Esophagus muscularis mucosa (tissue), 3 donors: ENCODE data around the gene FLRT1.

Experiments used
- POLR2AphosphoS5 ChIP-seq, 2 donors: sonication (generic); formaldehyde crosslinking; IDR thresholded peaks; one replicate each; pipeline ENCODE4 v1.6.1; 2017; ENCODE audit warnings: antibody characterized with exemption in 2 of 2
- TF ChIP-seq, protein P1 (sequence below), 3 experiments: fragments of 200-600 bp in 2 of 3; fragments of 450-650 bp in 1 of 3; sonication (generic) in 2 of 3; IDR thresholded peaks; one replicate each; pipeline ENCODE4 v1.5.1; 2017 to 2019; ENCODE audit warnings: antibody characterized with exemption in 3 of 3, mild to moderate bottlenecking in 2 of 3, moderate library complexity in 1 of 3

DNA sequence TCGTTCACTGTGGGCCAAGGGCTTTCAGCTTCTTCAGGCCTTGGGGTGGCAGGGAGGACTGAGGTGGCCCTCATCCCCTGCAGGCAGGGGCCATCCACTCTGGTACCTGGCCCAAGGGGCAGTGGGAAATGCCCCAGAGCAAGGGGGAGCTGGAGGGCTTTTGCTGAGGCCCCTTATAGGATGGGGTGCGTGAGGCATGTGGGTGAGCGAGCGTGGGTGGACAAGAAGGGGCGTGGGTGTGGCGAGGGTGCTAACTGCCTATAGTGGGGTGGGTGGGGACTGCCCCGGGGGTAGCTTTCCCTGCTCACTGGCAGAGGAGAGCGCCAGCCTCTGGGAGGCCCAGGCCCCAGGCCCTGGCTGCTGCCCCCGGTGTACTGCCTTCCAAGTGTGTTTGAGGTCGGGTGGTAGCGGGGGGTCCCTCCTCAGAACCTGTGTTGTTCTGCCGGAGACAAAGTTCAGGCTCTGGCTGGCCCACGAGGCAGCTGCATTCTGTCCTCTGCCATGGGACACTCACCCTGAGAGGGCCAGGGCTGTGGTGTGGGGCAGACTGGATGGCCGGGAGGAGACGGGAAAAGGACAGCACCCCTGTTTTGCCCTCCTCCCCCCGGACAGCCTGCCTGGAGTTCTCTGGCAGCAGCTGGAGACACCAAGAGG lies 3.4 kb downstream of the FLRT1 start:
- TF ChIP-seq, protein P1, sequence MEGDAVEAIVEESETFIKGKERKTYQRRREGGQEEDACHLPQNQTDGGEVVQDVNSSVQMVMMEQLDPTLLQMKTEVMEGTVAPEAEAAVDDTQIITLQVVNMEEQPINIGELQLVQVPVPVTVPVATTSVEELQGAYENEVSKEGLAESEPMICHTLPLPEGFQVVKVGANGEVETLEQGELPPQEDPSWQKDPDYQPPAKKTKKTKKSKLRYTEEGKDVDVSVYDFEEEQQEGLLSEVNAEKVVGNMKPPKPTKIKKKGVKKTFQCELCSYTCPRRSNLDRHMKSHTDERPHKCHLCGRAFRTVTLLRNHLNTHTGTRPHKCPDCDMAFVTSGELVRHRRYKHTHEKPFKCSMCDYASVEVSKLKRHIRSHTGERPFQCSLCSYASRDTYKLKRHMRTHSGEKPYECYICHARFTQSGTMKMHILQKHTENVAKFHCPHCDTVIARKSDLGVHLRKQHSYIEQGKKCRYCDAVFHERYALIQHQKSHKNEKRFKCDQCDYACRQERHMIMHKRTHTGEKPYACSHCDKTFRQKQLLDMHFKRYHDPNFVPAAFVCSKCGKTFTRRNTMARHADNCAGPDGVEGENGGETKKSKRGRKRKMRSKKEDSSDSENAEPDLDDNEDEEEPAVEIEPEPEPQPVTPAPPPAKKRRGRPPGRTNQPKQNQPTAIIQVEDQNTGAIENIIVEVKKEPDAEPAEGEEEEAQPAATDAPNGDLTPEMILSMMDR (IDR thresholded peaks at IDR 0.05): no peak
- TF ChIP-seq POLR2AphosphoS5 (IDR thresholded peaks at IDR 0.05): no peak
